ENCODE results near the gene SRRM4.

GRCh38 chr12:119129827-119130434 is 148.6 kb downstream of the SRRM4 start:
- TF ChIP-seq CTCF (IDR thresholded peaks at IDR 0.05) (no peak), POLR2A (IDR thresholded peaks at IDR 0.05) (no peak)

Data from thyroid gland (tissue), 4 donors.